ENCODE data around the gene CD53. TPM values are rescaled to one million over a fixed set of nuclear protein-coding genes. Genes with fewer than 3 reads are reported as not detected.
"Not testable (repeated sequence)": the region's sequence is repeated elsewhere in the genome, so short reads cannot be mapped to it uniquely, and the experiment has no call there.

The CD53 gene
- total RNA-seq, 1 donor from 2014 or later: 41.5 TPM

DNA sequence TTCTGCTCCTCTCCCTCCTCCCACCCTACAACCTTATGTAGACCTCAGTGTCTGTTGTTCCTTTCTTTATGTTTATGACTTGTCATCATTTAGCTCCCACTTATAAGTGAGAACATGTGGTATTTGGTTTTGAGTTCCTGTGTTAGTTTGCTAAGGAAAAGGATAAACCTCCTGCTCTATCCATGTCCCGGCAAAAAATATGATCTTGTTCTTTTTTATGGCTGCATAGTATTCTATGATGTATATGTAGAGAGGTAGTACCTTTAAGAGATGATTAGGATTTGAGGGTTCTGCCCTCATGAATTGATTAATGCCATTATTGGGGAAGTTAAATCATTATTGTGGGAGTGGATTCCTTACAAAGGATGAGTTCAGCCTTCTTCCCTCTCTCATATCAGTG lies 49.0 kb downstream of the CD53 start:
- DNase-seq (ENCODE audit: extremely low spot score in 2 of 2): no peak
- intact Hi-C loops (cut with DNase I): no loop called here

DNA sequence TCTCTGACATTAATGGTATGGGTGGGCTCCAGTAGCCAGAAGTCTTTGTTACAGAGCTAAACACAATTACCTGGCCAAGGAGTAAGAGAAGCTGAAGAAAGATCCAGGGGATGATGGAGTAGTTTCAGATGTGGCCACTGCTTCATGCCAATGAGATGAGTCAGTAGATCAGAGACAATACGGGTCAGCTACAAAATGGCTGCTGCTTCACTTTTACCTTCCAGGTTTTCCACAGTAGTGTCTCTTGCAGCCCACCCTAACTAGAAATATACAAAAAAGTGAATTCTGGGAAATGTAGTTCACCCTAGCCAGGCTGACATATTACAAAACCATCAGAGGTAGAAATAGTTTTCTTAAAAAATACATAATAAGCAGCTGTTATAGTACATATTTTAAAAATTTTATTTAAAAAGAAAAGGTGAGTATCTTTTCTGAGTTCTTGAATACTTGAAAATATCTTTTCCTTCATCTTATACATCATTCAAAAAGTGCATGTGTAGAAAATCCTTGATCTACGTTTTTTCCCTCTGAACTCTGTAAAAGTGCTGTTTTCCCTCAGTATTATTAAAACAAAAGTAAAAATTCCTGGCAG lies 54.6 kb downstream of the CD53 start:
- intact Hi-C loops (cut with DNase I): no loop called here
- TF ChIP-seq POLR2AphosphoS5 (IDR thresholded peaks at IDR 0.05; ENCODE audit: insufficient read depth in 1 of 2, low read depth in 1 of 2) (no peak), POLR2A (IDR thresholded peaks at IDR 0.05) (no peak)
- TF ChIP-seq, protein P1, sequence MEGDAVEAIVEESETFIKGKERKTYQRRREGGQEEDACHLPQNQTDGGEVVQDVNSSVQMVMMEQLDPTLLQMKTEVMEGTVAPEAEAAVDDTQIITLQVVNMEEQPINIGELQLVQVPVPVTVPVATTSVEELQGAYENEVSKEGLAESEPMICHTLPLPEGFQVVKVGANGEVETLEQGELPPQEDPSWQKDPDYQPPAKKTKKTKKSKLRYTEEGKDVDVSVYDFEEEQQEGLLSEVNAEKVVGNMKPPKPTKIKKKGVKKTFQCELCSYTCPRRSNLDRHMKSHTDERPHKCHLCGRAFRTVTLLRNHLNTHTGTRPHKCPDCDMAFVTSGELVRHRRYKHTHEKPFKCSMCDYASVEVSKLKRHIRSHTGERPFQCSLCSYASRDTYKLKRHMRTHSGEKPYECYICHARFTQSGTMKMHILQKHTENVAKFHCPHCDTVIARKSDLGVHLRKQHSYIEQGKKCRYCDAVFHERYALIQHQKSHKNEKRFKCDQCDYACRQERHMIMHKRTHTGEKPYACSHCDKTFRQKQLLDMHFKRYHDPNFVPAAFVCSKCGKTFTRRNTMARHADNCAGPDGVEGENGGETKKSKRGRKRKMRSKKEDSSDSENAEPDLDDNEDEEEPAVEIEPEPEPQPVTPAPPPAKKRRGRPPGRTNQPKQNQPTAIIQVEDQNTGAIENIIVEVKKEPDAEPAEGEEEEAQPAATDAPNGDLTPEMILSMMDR (IDR thresholded peaks at IDR 0.05): no peak
- no peak overlapping the region for H3K4me3 ChIP-seq
- no peak for DNase-seq (ENCODE audit: extremely low spot score in 2 of 2)
- no peak overlapping the region for H3K27ac ChIP-seq
- H3K27me3 ChIP-seq: no peaks in the 10 kb centered on the region
- H3K9me3 ChIP-seq: no peaks in the 10 kb centered on the region
- H3K36me3 ChIP-seq: no peaks in the 10 kb centered on the region
- H3K4me1 ChIP-seq: no peaks in the 10 kb centered on the region

More for the DNA sequence above, 49.0 kb downstream of the CD53 start:
- no peak overlapping the region for H3K4me3 ChIP-seq
- H3K9me3 ChIP-seq: no peaks in the 10 kb centered on the region
- no peak overlapping the region for H3K27ac ChIP-seq
- no peaks in the 10 kb centered on the region for H3K27me3 ChIP-seq
- H3K36me3 ChIP-seq: no peaks in the 10 kb centered on the region
- TF ChIP-seq, protein P1 (IDR thresholded peaks at IDR 0.05): no peak
- TF ChIP-seq POLR2A (IDR thresholded peaks at IDR 0.05) (no peak), POLR2AphosphoS5 (IDR thresholded peaks at IDR 0.05; ENCODE audit: insufficient read depth in 1 of 2, low read depth in 1 of 2) (no peak)
- H3K4me1 ChIP-seq: no peaks in the 10 kb centered on the region

DNA sequence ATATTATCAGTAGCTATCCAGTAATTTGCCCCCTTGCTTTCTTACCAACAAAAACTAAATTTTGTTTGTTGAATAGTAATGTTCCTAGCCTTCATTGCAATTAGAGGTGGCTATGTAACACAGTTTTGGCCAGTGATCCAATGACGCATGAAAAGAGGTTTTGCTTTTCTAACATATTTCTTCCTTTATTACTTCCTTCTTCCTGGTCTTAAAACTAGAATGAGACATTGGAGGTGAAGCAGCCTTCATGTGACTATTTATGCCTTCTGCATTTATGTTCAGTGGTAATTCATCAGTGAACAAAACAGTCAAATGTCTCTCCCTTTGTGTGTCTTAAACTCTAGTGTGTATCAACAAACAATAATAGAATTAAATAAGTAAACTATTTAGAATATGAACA lies 55.2 kb downstream of the CD53 start:
- TF ChIP-seq, protein P1 (IDR thresholded peaks at IDR 0.05): no peak
- TF ChIP-seq POLR2AphosphoS5 (IDR thresholded peaks at IDR 0.05; ENCODE audit: insufficient read depth in 1 of 2, low read depth in 1 of 2): no peak
- TF ChIP-seq POLR2A (IDR thresholded peaks at IDR 0.05): no peak
- Histone ChIP-seq H3K4me1 (no peaks in the 10 kb centered on the region), H3K27me3 (no peaks in the 10 kb centered on the region), H3K9me3 (no peaks in the 10 kb centered on the region), H3K27ac (no peak overlapping the region), H3K4me3 (no peak overlapping the region), H3K36me3 (no peaks in the 10 kb centered on the region)
- no peak for DNase-seq (ENCODE audit: extremely low spot score in 2 of 2)
- intact Hi-C loops (cut with DNase I): no loop called here

DNA sequence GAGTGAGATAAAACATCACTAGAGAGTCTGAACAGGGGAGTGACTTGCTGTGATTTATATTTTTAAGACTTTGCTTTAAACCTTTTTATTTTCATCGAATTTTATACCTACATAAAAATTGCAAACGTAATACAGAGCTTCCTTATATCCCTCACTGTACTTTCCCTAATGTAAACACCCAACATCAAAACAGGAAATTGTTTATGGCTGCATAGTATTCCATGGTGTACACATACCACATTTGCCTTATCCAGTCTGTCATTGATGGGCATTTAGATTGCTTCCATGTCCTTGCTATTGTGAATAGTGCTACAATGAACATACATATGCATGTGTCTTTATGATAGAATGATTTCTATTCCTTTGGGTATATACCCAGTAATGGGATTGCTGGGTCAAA lies 56.0 kb downstream of the CD53 start:
- no peak for DNase-seq (ENCODE audit: extremely low spot score in 2 of 2)
- Histone ChIP-seq H3K4me1 (no peaks in the 10 kb centered on the region), H3K9me3 (no peaks in the 10 kb centered on the region), H3K4me3 (no peak overlapping the region), H3K27ac (no peak overlapping the region), H3K27me3 (no peaks in the 10 kb centered on the region), H3K36me3 (no peaks in the 10 kb centered on the region)
- intact Hi-C loops (cut with DNase I): no loop called here
- TF ChIP-seq, protein P1 (IDR thresholded peaks at IDR 0.05): no peak
- TF ChIP-seq POLR2A (IDR thresholded peaks at IDR 0.05) (no peak), POLR2AphosphoS5 (IDR thresholded peaks at IDR 0.05; ENCODE audit: insufficient read depth in 1 of 2, low read depth in 1 of 2) (no peak)

DNA sequence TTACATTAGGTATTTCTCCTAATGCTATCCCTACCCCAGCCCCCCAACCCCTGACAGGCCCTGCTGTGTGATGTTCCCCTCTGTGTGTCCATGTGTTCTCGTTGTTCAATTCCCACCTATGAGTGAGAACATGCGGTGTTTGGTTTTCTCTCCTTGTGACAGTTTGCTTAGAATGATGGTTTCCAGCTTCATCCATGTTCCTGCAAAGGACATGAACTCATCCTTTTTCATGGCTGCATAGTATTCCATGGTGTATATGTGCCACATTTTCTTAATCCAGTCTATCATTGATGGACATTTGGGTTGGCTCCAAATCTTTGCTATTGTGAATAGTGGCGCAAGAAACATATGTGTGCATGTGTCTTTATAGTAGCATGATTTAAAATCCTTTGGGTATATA lies 58.1 kb downstream of the CD53 start:
- DNase-seq (ENCODE audit: extremely low spot score in 2 of 2); H3K36me3 ChIP-seq; H3K9me3 ChIP-seq; H3K4me3 ChIP-seq; H3K27ac ChIP-seq; intact Hi-C loops (cut with DNase I); H3K27me3 ChIP-seq; H3K4me1 ChIP-seq: not testable (repeated sequence)

All from vagina (tissue), 2 donors.